GM12865 (cell line): ENCODE data around the gene DEPDC1B.

Source experiments
- DNase-seq: peaks from one replicate; pipeline ENCODE4 v3.0.0; 2010; ENCODE audit warnings: low read depth
- H3K4me3 ChIP-seq: 2 replicates; pipeline ENCODE4 v1.5.1; 2011; ENCODE audit warnings: mild to moderate bottlenecking, low read depth, low read length, control low read depth
- CTCF ChIP-seq: IDR thresholded peaks from 2 replicates; pipeline ENCODE4 v1.5.1; 2011; ENCODE audit warnings: low read length, control low read depth, low read depth, inconsistent platforms; ENCODE audit not compliant: insufficient read depth; ENCODE audit errors: missing control alignments

DEPDC1B gene

GRCh38 chr5:60640901-60641300 lies 59.1 kb downstream of the DEPDC1B start:
- no peak for DNase-seq
- TF ChIP-seq CTCF, result no peak
- H3K4me3 ChIP-seq, result no peak overlapping the region

- no peak for DNase-seq
- no peak overlapping the region for H3K4me3 ChIP-seq
- no peak for TF ChIP-seq CTCF
Measured at GRCh38 chr5:60639544-60639943, 60.4 kb downstream of the DEPDC1B start.

GRCh38 chr5:60638300-60638699 lies 61.7 kb downstream of the DEPDC1B start:
- no peak overlapping the region for H3K4me3 ChIP-seq
- no peak for TF ChIP-seq CTCF
- no peak for DNase-seq

- TF ChIP-seq CTCF, result no peak
- H3K4me3 ChIP-seq, result no peak overlapping the region
- DNase-seq, result no peak
Measured at GRCh38 chr5:60636644-60637043, 63.3 kb downstream of the DEPDC1B start.

GRCh38 chr5:60636001-60636400 lies 64.0 kb downstream of the DEPDC1B start:
- DNase-seq, result no peak
- TF ChIP-seq CTCF, result no peak
- H3K4me3 ChIP-seq, result no peak overlapping the region

- TF ChIP-seq CTCF, result no peak
- no peak overlapping the region for H3K4me3 ChIP-seq
- DNase-seq, result no peak
Measured at GRCh38 chr5:60634051-60634450, 65.9 kb downstream of the DEPDC1B start.

- no peak for DNase-seq
- no peak for TF ChIP-seq CTCF
- no peak overlapping the region for H3K4me3 ChIP-seq
Measured at GRCh38 chr5:60633341-60633740, 66.6 kb downstream of the DEPDC1B start.
